Measurements from ENCODE around the gene SAMD11. TPM values are rescaled to one million over a fixed set of nuclear protein-coding genes. Genes with fewer than 3 reads are reported as not detected.

SAMD11 gene
- total and polyA plus RNA-seq, 10 of the 15 experiments (the other 5 are each of a cell fraction or from before 2014, with no cell fraction given) = 0.04 to 0.31 (median 0.19) TPM; not detected in 6

DNA sequence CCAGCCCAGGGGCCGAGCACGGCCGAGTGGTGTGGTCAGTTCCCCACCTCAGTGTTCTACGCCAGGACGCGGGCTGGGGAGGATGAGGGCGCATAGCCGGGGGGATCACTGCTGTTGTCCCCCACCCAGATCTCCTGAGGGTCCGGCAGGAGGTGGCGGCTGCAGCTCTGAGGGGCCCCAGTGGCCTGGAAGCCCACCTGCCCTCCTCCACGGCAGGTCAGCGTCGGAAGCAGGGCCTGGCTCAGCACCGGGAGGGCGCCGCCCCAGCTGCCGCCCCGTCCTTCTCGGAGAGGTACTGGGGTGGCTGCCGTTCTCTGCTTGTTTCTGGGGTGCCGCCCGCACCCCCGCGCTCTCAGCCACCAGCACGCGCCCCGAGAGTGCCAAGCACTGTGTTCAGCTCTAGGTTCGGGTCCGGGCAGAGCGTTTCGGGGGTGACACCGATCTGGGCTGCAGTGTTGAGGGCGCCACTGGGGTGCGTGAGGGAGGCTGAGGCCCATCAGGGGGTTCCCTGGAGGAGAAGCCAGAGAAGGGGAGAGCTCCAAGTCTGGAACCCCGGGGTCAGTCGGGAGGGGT is 17.4 kb downstream of the SAMD11 start:
- Histone ChIP-seq H3K4me1 (ENCODE audit: control insufficient read depth, insufficient read depth, low read length) (peaks cover 7% of the 10 kb centered on the region; the same call in 1 of the 2 replicates), H3K36me3 (ENCODE audit: control insufficient read depth in 2 of 2, insufficient read depth in 2 of 2, low read length in 1 of 2) (peaks cover 0 to 1% of the 10 kb centered on the region in 2 experiments; a peak in 3 of 4 replicates), H3K27me3 (replicated peaks in 1 of 2; ENCODE audit: control insufficient read depth in 2 of 2, insufficient read depth in 2 of 2, low read length in 1 of 2) (peaks cover 6 to 8% of the 10 kb centered on the region in 2 experiments), H3K79me2 (ENCODE audit: control insufficient read depth, insufficient read depth, low read length) (no peaks in the 10 kb centered on the region), H3K9ac (ENCODE audit: control insufficient read depth, insufficient read depth, low read length) (no peak overlapping the region), H3K4me3 (no peak overlapping the region), H2AFZ (ENCODE audit: control insufficient read depth, low read depth, low read length) (no peak overlapping the region), H4K20me1 (ENCODE audit: control insufficient read depth, insufficient read depth) (no peaks in the 10 kb centered on the region), H3K9me3 (replicated peaks; ENCODE audit: control insufficient read depth, insufficient read depth, low read length) (no peaks in the 10 kb centered on the region), H3K27ac (ENCODE audit: control insufficient read depth, insufficient read depth) (no peak overlapping the region), H3K4me2 (ENCODE audit: control insufficient read depth, insufficient read depth) (peak overlapping the region; percentile 2; the same call in 1 of the 2 replicates)
- DNase-seq (ENCODE audit: low read depth, low spot score) = no peak
- in situ Hi-C loops (cut with MboI) (no loop called here), intact Hi-C loops (cut with micrococcal nuclease; ENCODE audit: unreplicated experiment) (loop anchor here (5.0 kb wide), 1 partner anchor 34 kb away; no protein-coding TSS in a partner anchor)
- ATAC-seq = peak; percentile 11
- ChIA-PET RAD21 (ENCODE audit: unreplicated experiment) (interaction anchor here (4.1 kb wide), 1 partner anchor 36 kb away, joined by 20 read pairs; no protein-coding TSS in a partner anchor), CTCF (interaction anchor here (0.7 to 1.6 kb wide), 3 partner anchors 22 to 36 kb away, joined by 4 to 5 read pairs (median 4); no protein-coding TSS in a partner anchor), POLR2A (no interaction called here), SMC1A (ENCODE audit: uncharacterized antibody, unreplicated experiment) (interaction anchor here (0.9 kb wide), 1 partner anchor 36 kb away, joined by 3 read pairs; no protein-coding TSS in a partner anchor)
- BruUV-seq (replicated peaks) = no TSS peak
- TF ChIP-seq ZNF207 (IDR thresholded peaks at IDR 0.05; ENCODE audit: borderline replicate concordance) = no peak
- peak; percentile 93 for TF ChIP-seq SUZ12 (IDR thresholded peaks at IDR 0.05; ENCODE audit: unreplicated experiment)
- TF ChIP-seq, protein P1, sequence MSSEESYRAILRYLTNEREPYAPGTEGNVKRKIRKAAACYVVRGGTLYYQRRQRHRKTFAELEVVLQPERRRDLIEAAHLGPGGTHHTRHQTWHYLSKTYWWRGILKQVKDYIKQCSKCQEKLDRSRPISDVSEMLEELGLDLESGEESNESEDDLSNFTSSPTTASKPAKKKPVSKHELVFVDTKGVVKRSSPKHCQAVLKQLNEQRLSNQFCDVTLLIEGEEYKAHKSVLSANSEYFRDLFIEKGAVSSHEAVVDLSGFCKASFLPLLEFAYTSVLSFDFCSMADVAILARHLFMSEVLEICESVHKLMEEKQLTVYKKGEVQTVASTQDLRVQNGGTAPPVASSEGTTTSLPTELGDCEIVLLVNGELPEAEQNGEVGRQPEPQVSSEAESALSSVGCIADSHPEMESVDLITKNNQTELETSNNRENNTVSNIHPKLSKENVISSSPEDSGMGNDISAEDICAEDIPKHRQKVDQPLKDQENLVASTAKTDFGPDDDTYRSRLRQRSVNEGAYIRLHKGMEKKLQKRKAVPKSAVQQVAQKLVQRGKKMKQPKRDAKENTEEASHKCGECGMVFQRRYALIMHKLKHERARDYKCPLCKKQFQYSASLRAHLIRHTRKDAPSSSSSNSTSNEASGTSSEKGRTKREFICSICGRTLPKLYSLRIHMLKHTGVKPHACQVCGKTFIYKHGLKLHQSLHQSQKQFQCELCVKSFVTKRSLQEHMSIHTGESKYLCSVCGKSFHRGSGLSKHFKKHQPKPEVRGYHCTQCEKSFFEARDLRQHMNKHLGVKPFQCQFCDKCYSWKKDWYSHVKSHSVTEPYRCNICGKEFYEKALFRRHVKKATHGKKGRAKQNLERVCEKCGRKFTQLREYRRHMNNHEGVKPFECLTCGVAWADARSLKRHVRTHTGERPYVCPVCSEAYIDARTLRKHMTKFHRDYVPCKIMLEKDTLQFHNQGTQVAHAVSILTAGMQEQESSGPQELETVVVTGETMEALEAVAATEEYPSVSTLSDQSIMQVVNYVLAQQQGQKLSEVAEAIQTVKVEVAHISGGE (CRISPR knock-in tag; IDR thresholded peaks at IDR 0.05) = no peak
- FAIRE-seq = no peak
- 7% methylated on average over 36 of the region's 36 CpGs for WGBS (ENCODE audit: insufficient coverage, insufficient replicate concordance, low lambda C conversion rate, missing lambda C conversion rate)
